ENCODE results near the gene MORN1. TPM values are rescaled to one million over a fixed set of nuclear protein-coding genes. Genes with fewer than 3 reads are reported as not detected.
A peak's percentile ranks its signal among the peaks of the same experiment; 100 is the strongest.
"Not testable (repeated sequence)": the region's sequence is repeated elsewhere in the genome, so short reads cannot be mapped to it uniquely, and the experiment has no call there.

Gene MORN1
- total RNA-seq, 4 donors from 2014 or later, result 7.0 to 9.8 (median 8.0) TPM

DNA sequence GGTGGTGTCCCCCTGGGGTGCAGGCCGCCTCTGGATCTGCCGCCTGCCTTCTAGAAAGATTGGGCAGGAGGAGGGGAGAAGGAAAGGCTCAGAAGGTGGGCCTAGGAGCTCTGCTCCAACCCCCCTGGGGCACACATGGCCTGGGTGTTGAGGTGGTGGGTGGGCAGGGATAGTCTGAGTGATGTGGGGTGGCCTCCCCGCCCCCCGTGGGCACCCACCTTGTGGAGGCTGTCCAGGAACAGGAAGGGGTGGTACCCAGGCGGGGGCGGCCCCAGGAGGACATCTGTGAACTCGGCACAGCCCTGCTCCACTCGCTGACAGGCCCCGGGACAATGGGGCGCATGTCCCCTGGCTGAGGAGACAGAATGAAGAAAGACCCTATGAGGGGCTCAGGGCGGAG lies 54.9 kb downstream of the MORN1 start:
- WGBS, result 81% methylated on average over 9 of the region's 11 CpGs
- H3K27me3 ChIP-seq, result no peaks in the 10 kb centered on the region
- H3K9me3 ChIP-seq, result no peaks in the 10 kb centered on the region
- TF ChIP-seq EP300 (IDR thresholded peaks at IDR 0.05) (no peak), POLR2A (IDR thresholded peaks at IDR 0.05; ENCODE audit: low read depth) (no peak), POLR2AphosphoS5 (IDR thresholded peaks at IDR 0.05) (no peak)
- TF ChIP-seq, protein P1, sequence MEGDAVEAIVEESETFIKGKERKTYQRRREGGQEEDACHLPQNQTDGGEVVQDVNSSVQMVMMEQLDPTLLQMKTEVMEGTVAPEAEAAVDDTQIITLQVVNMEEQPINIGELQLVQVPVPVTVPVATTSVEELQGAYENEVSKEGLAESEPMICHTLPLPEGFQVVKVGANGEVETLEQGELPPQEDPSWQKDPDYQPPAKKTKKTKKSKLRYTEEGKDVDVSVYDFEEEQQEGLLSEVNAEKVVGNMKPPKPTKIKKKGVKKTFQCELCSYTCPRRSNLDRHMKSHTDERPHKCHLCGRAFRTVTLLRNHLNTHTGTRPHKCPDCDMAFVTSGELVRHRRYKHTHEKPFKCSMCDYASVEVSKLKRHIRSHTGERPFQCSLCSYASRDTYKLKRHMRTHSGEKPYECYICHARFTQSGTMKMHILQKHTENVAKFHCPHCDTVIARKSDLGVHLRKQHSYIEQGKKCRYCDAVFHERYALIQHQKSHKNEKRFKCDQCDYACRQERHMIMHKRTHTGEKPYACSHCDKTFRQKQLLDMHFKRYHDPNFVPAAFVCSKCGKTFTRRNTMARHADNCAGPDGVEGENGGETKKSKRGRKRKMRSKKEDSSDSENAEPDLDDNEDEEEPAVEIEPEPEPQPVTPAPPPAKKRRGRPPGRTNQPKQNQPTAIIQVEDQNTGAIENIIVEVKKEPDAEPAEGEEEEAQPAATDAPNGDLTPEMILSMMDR (IDR thresholded peaks at IDR 0.05), result no peak
- intact Hi-C loops (cut with DNase I), result no loop called here
- no peak overlapping the region for H3K4me3 ChIP-seq
- no peak overlapping the region for H3K27ac ChIP-seq (replicated peaks in 1 of 4)
- H3K36me3 ChIP-seq, result no peaks in the 10 kb centered on the region
- DNase-seq (ENCODE audit: extremely low spot score), result no peak
- H3K4me1 ChIP-seq, result peaks cover 0 to 2% (median 1%) of the 10 kb centered on the region in 4 donors

GRCh38 chr1:2335721-2336455 lies 55.5 kb downstream of the MORN1 start:
- Histone ChIP-seq H3K4me1 (peaks cover 6 to 8% (median 7%) of the 10 kb centered on the region in 4 donors), H3K36me3 (no peaks in the 10 kb centered on the region), H3K4me3 (no peak overlapping the region), H3K27me3 (no peaks in the 10 kb centered on the region), H3K9me3 (no peaks in the 10 kb centered on the region), H3K27ac (replicated peaks in 1 of 4) (no peak overlapping the region)
- intact Hi-C loops (cut with DNase I), result no loop called here
- 87% methylated on average over 11 of the region's 36 CpGs for WGBS
- DNase-seq (ENCODE audit: extremely low spot score), result no peak
- no peak for TF ChIP-seq POLR2A (IDR thresholded peaks at IDR 0.05; ENCODE audit: low read depth)
- no peak for TF ChIP-seq EP300 (IDR thresholded peaks at IDR 0.05)
- TF ChIP-seq, protein P1 (IDR thresholded peaks at IDR 0.05), result no peak
- no peak for TF ChIP-seq POLR2AphosphoS5 (IDR thresholded peaks at IDR 0.05)

DNA sequence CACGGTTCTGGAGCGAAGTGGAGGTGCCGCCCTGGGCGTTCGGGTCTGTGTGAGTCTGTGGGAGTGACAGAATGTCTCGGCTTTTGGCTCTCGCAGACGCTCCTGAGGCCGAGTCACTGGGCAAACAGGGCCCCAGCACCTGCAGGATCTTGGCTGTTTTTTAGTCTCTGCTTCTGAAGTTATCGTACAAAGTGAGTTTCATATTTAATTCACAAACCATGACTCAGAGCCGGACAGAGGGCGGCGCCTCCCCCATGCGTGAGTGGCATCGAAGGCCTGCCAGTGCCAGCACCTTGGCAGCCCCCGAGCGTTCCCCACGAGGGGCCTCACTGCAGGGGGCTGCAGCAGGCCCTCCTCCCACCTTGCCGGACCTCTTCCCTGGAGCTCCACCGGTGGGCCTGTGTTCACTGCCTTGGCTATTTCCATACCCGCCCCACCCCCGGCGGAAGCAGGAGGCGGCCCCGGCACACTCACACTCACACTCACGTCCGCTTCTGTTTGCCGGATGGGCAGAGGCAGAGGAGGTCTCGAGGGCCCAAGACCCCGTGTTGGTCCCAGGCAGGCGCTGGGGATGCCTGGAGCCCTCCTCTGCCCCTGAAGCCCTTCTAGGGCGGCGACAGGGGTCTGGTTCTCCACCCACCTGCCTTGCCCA lies 56.3 kb downstream of the MORN1 start:
- Histone ChIP-seq H3K27ac (replicated peaks in 1 of 4) (no peak overlapping the region), H3K27me3 (no peaks in the 10 kb centered on the region), H3K9me3 (no peaks in the 10 kb centered on the region), H3K36me3 (no peaks in the 10 kb centered on the region), H3K4me1 (peaks cover 15 to 17% (median 16%) of the 10 kb centered on the region in 4 donors), H3K4me3 (no peak overlapping the region)
- TF ChIP-seq POLR2A (IDR thresholded peaks at IDR 0.05; ENCODE audit: low read depth) (no peak), EP300 (IDR thresholded peaks at IDR 0.05) (no peak), POLR2AphosphoS5 (IDR thresholded peaks at IDR 0.05) (no peak)
- TF ChIP-seq, protein P1 (IDR thresholded peaks at IDR 0.05), result no peak
- intact Hi-C loops (cut with DNase I), result no loop called here
- DNase-seq (ENCODE audit: extremely low spot score), result no peak
- WGBS, result 76% methylated on average over 16 of the region's 33 CpGs

DNA sequence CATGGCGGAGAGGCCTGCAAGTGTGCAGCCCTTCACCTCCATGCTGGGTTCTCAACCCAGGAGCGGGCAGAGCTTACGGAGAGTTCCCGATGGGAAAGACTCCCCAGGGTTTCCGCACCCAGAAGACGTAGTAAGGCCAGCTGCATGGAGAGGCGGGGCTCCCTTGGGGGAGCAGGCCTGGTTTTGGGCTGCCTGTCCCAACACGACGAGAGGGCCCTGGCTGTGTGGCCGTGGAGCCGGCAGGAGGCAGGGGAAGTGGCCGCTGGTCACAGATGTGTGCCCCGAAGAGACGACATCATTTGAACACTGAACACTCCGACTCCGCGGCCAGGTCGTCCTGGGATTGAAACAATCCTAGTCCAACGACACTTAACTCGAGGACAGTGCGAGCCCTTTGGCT lies 57.0 kb downstream of the MORN1 start:
- Histone ChIP-seq H3K36me3 (no peaks in the 10 kb centered on the region), H3K4me3 (no peak overlapping the region), H3K27me3 (no peaks in the 10 kb centered on the region), H3K4me1 (peaks cover 15 to 23% (median 22%) of the 10 kb centered on the region in 4 donors), H3K27ac (replicated peaks in 1 of 4) (no peak overlapping the region), H3K9me3 (no peaks in the 10 kb centered on the region)
- 95% methylated on average over 18 of the region's 21 CpGs for WGBS
- intact Hi-C loops (cut with DNase I), result no loop called here
- no peak for DNase-seq (ENCODE audit: extremely low spot score)
- no peak for TF ChIP-seq POLR2A (IDR thresholded peaks at IDR 0.05; ENCODE audit: low read depth)
- TF ChIP-seq EP300 (IDR thresholded peaks at IDR 0.05), result no peak
- no peak for TF ChIP-seq POLR2AphosphoS5 (IDR thresholded peaks at IDR 0.05)
- TF ChIP-seq, protein P1 (IDR thresholded peaks at IDR 0.05), result no peak

GRCh38 chr1:2331580-2331979 lies 59.8 kb downstream of the MORN1 start:
- DNase-seq (ENCODE audit: extremely low spot score); H3K27me3 ChIP-seq; H3K9me3 ChIP-seq; intact Hi-C loops (cut with DNase I); H3K36me3 ChIP-seq; H3K4me3 ChIP-seq: not testable (repeated sequence)
- 92% methylated on average over 33 of the region's 33 CpGs for WGBS
- Histone ChIP-seq H3K4me1 (peaks cover 15 to 30% (median 25%) of the 10 kb centered on the region in 4 donors), H3K27ac (replicated peaks in 1 of 4) (peak overlapping the region; percentile 77 to 85 (median 80))

Measured in esophagus muscularis mucosa (tissue), 4 donors.